HEK293 (cell line): Measurements from ENCODE around the gene LMTK3.

Experiments used
- CTCF ChIA-PET: fragments of 350-600 bp; formaldehyde crosslinking; extraction: SDS; loops from one replicate; lab custom pipeline; 2021; ENCODE audit warnings: antibody characterized with exemption; lab: Yijun Ruan, JAX
- POLR2A ChIA-PET: fragments of 300-600 bp; formaldehyde crosslinking; extraction: SDS; loops from one replicate; lab custom pipeline; 2020; ENCODE audit warnings: antibody characterized with exemption, inconsistent platforms; lab: Yijun Ruan, JAX
- H3K27ac ChIP-seq: fragments of 200-500 bp; sonication (Bioruptor generic); 2 replicates; pipeline ENCODE4 v1.5.1; 2014; ENCODE audit warnings: low read depth, low read length, control low read depth, inconsistent platforms; ENCODE audit errors: extremely low read depth
- H3K36me3 ChIP-seq, 2 experiments: fragments of 200-500 bp in 1 of 2; sonication (Bioruptor generic) in 1 of 2; 1 replicate in 1 of 2; 2 replicates in 1 of 2; pipeline ENCODE4 v1.5.1; 2014 to 2017; ENCODE audit warnings: inconsistent platforms in 2 of 2, low read length in 2 of 2; ENCODE audit not compliant: control insufficient read depth in 2 of 2, insufficient read depth in 1 of 2
- H3K4me1 ChIP-seq: fragments of 200-500 bp; sonication (Bioruptor generic); 2 replicates; pipeline ENCODE4 v1.5.1; 2014; ENCODE audit warnings: mild to moderate bottlenecking, low read length, inconsistent platforms; ENCODE audit not compliant: control insufficient read depth, insufficient read depth
- H3K4me3 ChIP-seq: 2 replicates; pipeline ENCODE4 v1.5.1; 2011; ENCODE audit warnings: low read depth, mild to moderate bottlenecking, control low read depth, low read length, moderate library complexity
- H3K9me3 ChIP-seq: fragments of 200-500 bp; sonication (Bioruptor generic); 2 replicates; pipeline ENCODE4 v1.5.1; 2014; ENCODE audit warnings: low read depth, low read length, inconsistent platforms; ENCODE audit not compliant: control insufficient read depth, insufficient read depth
- FEZF1 ChIP-seq: fragments of 450-650 bp; formaldehyde crosslinking; IDR thresholded peaks from 2 replicates; pipeline ENCODE4 v1.5.1; 2016; ENCODE audit warnings: missing biosample characterization, missing genetic modification characterization
- GFI1B ChIP-seq: fragments of 450-650 bp; formaldehyde crosslinking; IDR thresholded peaks from 2 replicates; pipeline ENCODE4 v1.5.1; 2016; ENCODE audit warnings: missing biosample characterization, missing genetic modification characterization
- GLI4 ChIP-seq: fragments of 450-650 bp; formaldehyde crosslinking; IDR thresholded peaks from 2 replicates; pipeline ENCODE4 v1.5.1; 2016; ENCODE audit warnings: missing biosample characterization, missing genetic modification characterization
- HOXA7 ChIP-seq: sonication (generic); formaldehyde crosslinking; IDR thresholded peaks from 2 replicates; pipeline ENCODE4 v1.8.1; 2022; ENCODE audit warnings: missing genetic modification reagents, borderline replicate concordance
- IKZF3 ChIP-seq: fragments of 450-650 bp; IDR thresholded peaks from 2 replicates; pipeline ENCODE4 v1.5.0; 2018; ENCODE audit warnings: missing biosample characterization, mild to moderate bottlenecking, missing genetic modification characterization, moderate library complexity
- KLF16 ChIP-seq: fragments of 450-650 bp; formaldehyde crosslinking; IDR thresholded peaks from 2 replicates; pipeline ENCODE4 v1.5.1; 2017; ENCODE audit warnings: missing biosample characterization, missing genetic modification characterization
- KLF7 ChIP-seq: fragments of 450-650 bp; formaldehyde crosslinking; IDR thresholded peaks from 2 replicates; pipeline ENCODE4 v1.5.1; 2016; ENCODE audit warnings: missing biosample characterization, missing genetic modification characterization, borderline replicate concordance
- KLF9 ChIP-seq: fragments of 450-650 bp; formaldehyde crosslinking; IDR thresholded peaks from 2 replicates; pipeline ENCODE4 v1.5.1; 2016; ENCODE audit warnings: missing biosample characterization, missing genetic modification characterization, low read depth
- MYNN ChIP-seq: fragments of 450-650 bp; formaldehyde crosslinking; IDR thresholded peaks from 2 replicates; pipeline ENCODE4 v1.5.1; 2016; ENCODE audit warnings: missing biosample characterization, missing genetic modification characterization, borderline replicate concordance
- OSR2 ChIP-seq: fragments of 450-650 bp; formaldehyde crosslinking; IDR thresholded peaks from 2 replicates; pipeline ENCODE4 v1.5.1; 2016; ENCODE audit warnings: missing biosample characterization, missing genetic modification characterization
- PBX3 ChIP-seq: sonication (generic); formaldehyde crosslinking; IDR thresholded peaks from 2 replicates; pipeline ENCODE4 v1.8.1; 2022; ENCODE audit warnings: mild to moderate bottlenecking, moderate library complexity, missing genetic modification reagents
- REPIN1 ChIP-seq: fragments of 450-650 bp; formaldehyde crosslinking; IDR thresholded peaks from 2 replicates; pipeline ENCODE4 v1.5.1; 2017; ENCODE audit warnings: missing biosample characterization, missing genetic modification characterization, low read depth
- SP3 ChIP-seq: fragments of 450-650 bp; formaldehyde crosslinking; IDR thresholded peaks from 2 replicates; pipeline ENCODE4 v1.5.1; 2016; ENCODE audit warnings: missing biosample characterization, missing genetic modification characterization
- ZBTB1 ChIP-seq: fragments of 450-650 bp; formaldehyde crosslinking; IDR thresholded peaks from 2 replicates; pipeline ENCODE4 v1.5.1; 2016; ENCODE audit warnings: missing biosample characterization, missing genetic modification characterization
- ZBTB20 ChIP-seq: fragments of 450-650 bp; formaldehyde crosslinking; IDR thresholded peaks from 2 replicates; pipeline ENCODE4 v1.5.1; 2016; ENCODE audit warnings: missing biosample characterization, missing genetic modification characterization
- ZIC2 ChIP-seq: fragments of 450-650 bp; formaldehyde crosslinking; IDR thresholded peaks from 2 replicates; pipeline ENCODE4 v1.5.1; 2016; ENCODE audit warnings: missing biosample characterization, missing genetic modification characterization
- ZNF146 ChIP-seq: fragments of 450-650 bp; formaldehyde crosslinking; IDR thresholded peaks from 2 replicates; pipeline ENCODE4 v1.5.1; 2016; ENCODE audit warnings: missing biosample characterization, missing genetic modification characterization
- ZNF18 ChIP-seq: fragments of 450-650 bp; formaldehyde crosslinking; IDR thresholded peaks from 2 replicates; pipeline ENCODE4 v1.5.1; 2016; ENCODE audit warnings: missing biosample characterization, missing genetic modification characterization
- ZNF248 ChIP-seq: fragments of 450-650 bp; formaldehyde crosslinking; IDR thresholded peaks from 2 replicates; pipeline ENCODE4 v1.5.1; 2017; ENCODE audit warnings: missing biosample characterization, missing genetic modification characterization
- ZNF354C ChIP-seq: fragments of 450-650 bp; formaldehyde crosslinking; IDR thresholded peaks from 2 replicates; pipeline ENCODE4 v1.5.1; 2016; ENCODE audit warnings: missing biosample characterization, missing genetic modification characterization, low read depth, borderline replicate concordance
- ZNF449 ChIP-seq: fragments of 450-650 bp; formaldehyde crosslinking; IDR thresholded peaks from 2 replicates; pipeline ENCODE4 v1.5.1; 2017; ENCODE audit warnings: missing biosample characterization, mild to moderate bottlenecking, missing genetic modification characterization, moderate library complexity
- ZNF48 ChIP-seq: fragments of 450-650 bp; formaldehyde crosslinking; IDR thresholded peaks from 2 replicates; pipeline ENCODE4 v1.5.1; 2016; ENCODE audit warnings: missing biosample characterization, missing genetic modification characterization
- ZNF501 ChIP-seq: fragments of 450-650 bp; formaldehyde crosslinking; IDR thresholded peaks from 2 replicates; pipeline ENCODE4 v1.5.1; 2016; ENCODE audit warnings: missing biosample characterization, missing genetic modification characterization
- ZNF610 ChIP-seq: fragments of 450-650 bp; formaldehyde crosslinking; IDR thresholded peaks from 2 replicates; pipeline ENCODE4 v1.5.1; 2016; ENCODE audit warnings: missing biosample characterization, missing genetic modification characterization, borderline replicate concordance
- ZNF624 ChIP-seq: fragments of 450-650 bp; formaldehyde crosslinking; IDR thresholded peaks from 2 replicates; pipeline ENCODE4 v1.5.1; 2017; ENCODE audit warnings: missing biosample characterization, missing genetic modification characterization
- ZNF654 ChIP-seq: fragments of 450-650 bp; formaldehyde crosslinking; IDR thresholded peaks from 2 replicates; pipeline ENCODE4 v1.5.1; 2016; ENCODE audit warnings: low read depth, missing biosample characterization, missing genetic modification characterization
- ZNF747 ChIP-seq: fragments of 450-650 bp; formaldehyde crosslinking; IDR thresholded peaks from 2 replicates; pipeline ENCODE4 v1.5.1; 2016; ENCODE audit warnings: missing biosample characterization, missing genetic modification characterization
- ZNF76 ChIP-seq: fragments of 450-650 bp; formaldehyde crosslinking; IDR thresholded peaks from 2 replicates; pipeline ENCODE4; 2016; ENCODE audit warnings: low read depth, missing biosample characterization, missing genetic modification characterization, borderline replicate concordance
- ZNF792 ChIP-seq: fragments of 450-650 bp; formaldehyde crosslinking; IDR thresholded peaks from 2 replicates; pipeline ENCODE4 v1.5.1; 2016; ENCODE audit warnings: missing biosample characterization, missing genetic modification characterization
- ZSCAN16 ChIP-seq: fragments of 450-650 bp; formaldehyde crosslinking; IDR thresholded peaks from 2 replicates; pipeline ENCODE4 v1.5.1; 2016; ENCODE audit warnings: missing biosample characterization, missing genetic modification characterization
- ZSCAN30 ChIP-seq: fragments of 450-650 bp; IDR thresholded peaks from 2 replicates; pipeline ENCODE4 v1.5.1; 2018; ENCODE audit warnings: missing biosample characterization, mild to moderate bottlenecking, missing genetic modification characterization, moderate library complexity
- TF ChIP-seq, protein P1 (sequence below): fragments of 450-650 bp; formaldehyde crosslinking; IDR thresholded peaks from 2 replicates; pipeline ENCODE4 v1.5.1; 2016; ENCODE audit warnings: missing biosample characterization, missing genetic modification characterization
- TF ChIP-seq, protein P2 (sequence below): fragments of 450-650 bp; formaldehyde crosslinking; IDR thresholded peaks from 2 replicates; pipeline ENCODE4 v1.5.1; 2016; ENCODE audit warnings: missing biosample characterization, missing genetic modification characterization

The LMTK3 gene

DNA sequence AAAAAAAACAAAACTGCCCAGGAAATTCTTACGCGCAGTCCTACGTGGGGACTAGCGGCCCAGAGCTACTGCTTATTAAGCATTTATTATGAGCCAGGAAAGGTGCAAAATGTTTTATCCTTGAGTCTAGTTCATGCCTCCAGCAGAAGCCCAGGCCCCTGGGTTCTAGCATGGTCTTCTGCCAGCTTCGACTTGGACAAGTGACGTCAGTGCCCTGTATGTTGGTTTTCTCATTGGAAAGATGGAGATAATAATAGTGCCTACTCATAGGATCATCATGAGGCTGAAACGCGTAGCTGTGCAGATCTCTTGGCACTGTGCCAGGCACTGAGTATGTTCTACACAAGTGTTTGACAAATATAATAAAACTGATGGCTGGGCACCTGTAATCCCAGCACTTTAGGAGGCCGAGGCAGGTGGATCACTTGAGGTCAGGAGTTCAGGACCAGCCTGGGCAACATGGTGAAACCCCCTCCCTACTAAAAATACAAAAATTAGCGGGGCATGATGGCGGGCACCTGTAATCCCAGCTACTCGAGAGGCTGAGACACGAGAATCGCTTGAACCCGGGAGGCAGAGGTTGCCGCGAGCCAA is 28.0 kb upstream of the LMTK3 start:
- CTCF ChIA-PET = interaction anchor here (1.0 to 3.6 kb wide), 5 partner anchors 32 to 50 kb away, joined by 3 to 17 read pairs (median 6); no protein-coding TSS in a partner anchor
- POLR2A ChIA-PET = interaction anchor here (0.6 to 1.6 kb wide), 6 partner anchors 15 to 495 kb away, joined by 3 to 6 read pairs (median 4); no protein-coding TSS in a partner anchor
- Histone ChIP-seq H3K27ac (no peak overlapping the region), H3K9me3 (no peaks in the 10 kb centered on the region), H3K36me3 (no peaks in the 10 kb centered on the region), H3K4me1 (no peaks in the 10 kb centered on the region; the same call in 1 of the 2 replicates), H3K4me3 (no peak overlapping the region)
- TF ChIP-seq OSR2 (tag by site-specific recombination) (peak; percentile 18; the same call in 1 of the 2 replicates), ZNF654 (tag by site-specific recombination) (no peak), ZSCAN30 (tag by site-specific recombination) (no peak), ZNF146 (tag by site-specific recombination) (no peak), KLF9 (tag by site-specific recombination) (peak; percentile 18; the same call in 1 of the 2 replicates), IKZF3 (tag by site-specific recombination) (0 out of 2 replicates have a peak, but pooled peaks have one; percentile 28), KLF16 (tag by site-specific recombination) (peak; percentile 62), MYNN (tag by site-specific recombination) (no peak), HOXA7 (CRISPR knock-in tag) (no peak), ZNF449 (tag by site-specific recombination) (peak; percentile 54; the same call in 1 of the 2 replicates), ZNF248 (tag by site-specific recombination) (peak; percentile 94; the same call in 1 of the 2 replicates), REPIN1 (tag by site-specific recombination) (no peak), GFI1B (tag by site-specific recombination) (no peak; the same call in 1 of the 2 replicates), ZNF76 (tag by site-specific recombination) (no peak), GLI4 (tag by site-specific recombination) (no peak), ZNF792 (tag by site-specific recombination) (no peak), ZSCAN16 (tag by site-specific recombination) (no peak), ZNF48 (tag by site-specific recombination) (no peak), ZNF747 (no peak), ZNF18 (tag by site-specific recombination) (no peak), PBX3 (CRISPR knock-in tag) (no peak), ZNF354C (tag by site-specific recombination) (no peak), ZBTB20 (peak; percentile 61), ZNF610 (tag by site-specific recombination) (no peak), KLF7 (tag by site-specific recombination) (no peak), ZNF501 (peak; percentile 72; the same call in 1 of the 2 replicates), SP3 (tag by site-specific recombination) (no peak), ZIC2 (tag by site-specific recombination) (peak; percentile 26), ZBTB1 (tag by site-specific recombination) (no peak), ZNF624 (tag by site-specific recombination) (peak; percentile 86; the same call in 1 of the 2 replicates), FEZF1 (0 out of 2 replicates have a peak, but pooled peaks have one; percentile 46)
- TF ChIP-seq, protein P1, sequence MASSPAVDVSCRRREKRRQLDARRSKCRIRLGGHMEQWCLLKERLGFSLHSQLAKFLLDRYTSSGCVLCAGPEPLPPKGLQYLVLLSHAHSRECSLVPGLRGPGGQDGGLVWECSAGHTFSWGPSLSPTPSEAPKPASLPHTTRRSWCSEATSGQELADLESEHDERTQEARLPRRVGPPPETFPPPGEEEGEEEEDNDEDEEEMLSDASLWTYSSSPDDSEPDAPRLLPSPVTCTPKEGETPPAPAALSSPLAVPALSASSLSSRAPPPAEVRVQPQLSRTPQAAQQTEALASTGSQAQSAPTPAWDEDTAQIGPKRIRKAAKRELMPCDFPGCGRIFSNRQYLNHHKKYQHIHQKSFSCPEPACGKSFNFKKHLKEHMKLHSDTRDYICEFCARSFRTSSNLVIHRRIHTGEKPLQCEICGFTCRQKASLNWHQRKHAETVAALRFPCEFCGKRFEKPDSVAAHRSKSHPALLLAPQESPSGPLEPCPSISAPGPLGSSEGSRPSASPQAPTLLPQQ (tag by site-specific recombination) = peak; percentile 56
- TF ChIP-seq, protein P2, sequence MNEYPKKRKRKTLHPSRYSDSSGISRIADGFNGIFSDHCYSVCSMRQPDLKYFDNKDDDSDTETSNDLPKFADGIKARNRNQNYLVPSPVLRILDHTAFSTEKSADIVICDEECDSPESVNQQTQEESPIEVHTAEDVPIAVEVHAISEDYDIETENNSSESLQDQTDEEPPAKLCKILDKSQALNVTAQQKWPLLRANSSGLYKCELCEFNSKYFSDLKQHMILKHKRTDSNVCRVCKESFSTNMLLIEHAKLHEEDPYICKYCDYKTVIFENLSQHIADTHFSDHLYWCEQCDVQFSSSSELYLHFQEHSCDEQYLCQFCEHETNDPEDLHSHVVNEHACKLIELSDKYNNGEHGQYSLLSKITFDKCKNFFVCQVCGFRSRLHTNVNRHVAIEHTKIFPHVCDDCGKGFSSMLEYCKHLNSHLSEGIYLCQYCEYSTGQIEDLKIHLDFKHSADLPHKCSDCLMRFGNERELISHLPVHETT = peak; percentile 74; the same call in 1 of the 2 replicates
